Lower lobe of right lung (tissue), 2 donors: ENCODE data around the gene SERPINB1. TPM values are rescaled to one million over a fixed set of nuclear protein-coding genes. Genes with fewer than 3 reads are reported as not detected.

ENCODE experiments used
- ATAC-seq, 2 donors: fragments of 200-7000 bp; cut with Tn5 transposase; one replicate each; pipeline ENCODE4 v1.9.1; 2020 to 2022; ENCODE audit warnings: mild to moderate bottlenecking in 2 of 2, moderate library complexity in 2 of 2
- DNase-seq: peaks from one replicate; pipeline ENCODE4 v3.0.0-alpha.2; 2020
- H3K27ac ChIP-seq: fragments of 200-600 bp; one replicate; pipeline ENCODE4 v1.8.0; 2022
- H3K27me3 ChIP-seq: fragments of 200-600 bp; one replicate; pipeline ENCODE4 v1.8.0; 2022; ENCODE audit warnings: low read depth
- H3K36me3 ChIP-seq: fragments of 200-600 bp; one replicate; pipeline ENCODE4 v1.8.0; 2022; ENCODE audit warnings: mild to moderate bottlenecking
- H3K4me1 ChIP-seq: fragments of 200-600 bp; one replicate; pipeline ENCODE4 v1.8.0; 2022
- H3K4me3 ChIP-seq: fragments of 200-600 bp; one replicate; pipeline ENCODE4 v1.8.0; 2022; ENCODE audit warnings: mild to moderate bottlenecking
- H3K9me3 ChIP-seq: fragments of 200-600 bp; one replicate; pipeline ENCODE4 v1.8.0; 2022
- CTCF ChIP-seq: fragments of 200-600 bp; IDR thresholded peaks from one replicate; pipeline ENCODE4 v1.8.0; 2022; ENCODE audit warnings: antibody characterized with exemption, mild to moderate bottlenecking
- intact Hi-C: fragments of 100-400 bp; cut with DNase I; formaldehyde crosslinking; loops from one replicate; pipeline ENCODE4 v1.11.0; 2022
- total RNA-seq: library from RNA; stranded (reverse); fragmentation: NEBNext Ultra II Directional; extraction: Animal tissue kit (Norgen Biotek cat#: 25700); gene quantifications from one replicate; pipeline ENCODE4 v1.2.1, GENCODE V29; 2021
- donor health status: DM: no; HTN: yes; CAD: no; lungs with severe emphysema.

The SERPINB1 gene
- total RNA-seq, 1 donor from 2014 or later: 125 TPM

DNA sequence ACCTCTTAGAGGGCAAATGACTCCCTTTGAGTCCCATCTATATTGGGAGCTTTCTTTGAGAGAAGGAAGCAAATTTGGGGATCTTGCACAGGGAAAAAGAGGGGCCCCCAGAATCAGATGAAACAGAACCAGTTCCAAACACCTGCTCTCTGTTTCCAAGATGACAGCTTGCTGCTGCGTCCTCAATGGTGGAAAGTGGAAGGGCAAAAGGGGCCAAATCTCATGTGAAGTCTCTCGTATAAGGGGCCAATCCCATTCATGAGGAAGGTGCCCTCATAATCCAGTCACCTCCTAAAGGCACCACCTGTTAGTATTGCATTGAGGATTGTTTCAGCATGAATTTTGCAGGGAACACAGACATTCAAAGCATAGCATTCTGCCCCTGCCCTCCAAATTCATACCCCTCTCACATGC, 483 bp upstream of the SERPINB1 start:
- H3K4me1 ChIP-seq: peaks cover 61% of the 10 kb centered on the region
- DNase-seq: no peak
- intact Hi-C loops: loop anchor here (10.0 kb wide), 1 partner anchor 47 kb away; no protein-coding TSS in a partner anchor

GRCh38 chr6:2840749-2841061, 958 bp downstream of the SERPINB1 start:
- Histone ChIP-seq H3K36me3 (peaks cover 50% of the 10 kb centered on the region), H3K27me3 (no peaks in the 10 kb centered on the region), H3K9me3 (no peaks in the 10 kb centered on the region), H3K4me1 (peaks cover 56% of the 10 kb centered on the region), H3K4me3 (peak overlapping the region; percentile 59), H3K27ac (peak overlapping the region; percentile 98)
- DNase-seq: no peak
- ATAC-seq: no peak
- intact Hi-C loops: loop anchor here (10.0 kb wide), 1 partner anchor 46 kb away; no protein-coding TSS in a partner anchor
- TF ChIP-seq CTCF: no peak

More for the DNA sequence above, 483 bp upstream of the SERPINB1 start:
- no peak for ATAC-seq
- Histone ChIP-seq H3K36me3 (peaks cover 35% of the 10 kb centered on the region), H3K27ac (peak overlapping the region; percentile 98), H3K9me3 (no peaks in the 10 kb centered on the region), H3K27me3 (no peaks in the 10 kb centered on the region), H3K4me3 (peak overlapping the region; percentile 59)
- TF ChIP-seq CTCF: no peak

DNA sequence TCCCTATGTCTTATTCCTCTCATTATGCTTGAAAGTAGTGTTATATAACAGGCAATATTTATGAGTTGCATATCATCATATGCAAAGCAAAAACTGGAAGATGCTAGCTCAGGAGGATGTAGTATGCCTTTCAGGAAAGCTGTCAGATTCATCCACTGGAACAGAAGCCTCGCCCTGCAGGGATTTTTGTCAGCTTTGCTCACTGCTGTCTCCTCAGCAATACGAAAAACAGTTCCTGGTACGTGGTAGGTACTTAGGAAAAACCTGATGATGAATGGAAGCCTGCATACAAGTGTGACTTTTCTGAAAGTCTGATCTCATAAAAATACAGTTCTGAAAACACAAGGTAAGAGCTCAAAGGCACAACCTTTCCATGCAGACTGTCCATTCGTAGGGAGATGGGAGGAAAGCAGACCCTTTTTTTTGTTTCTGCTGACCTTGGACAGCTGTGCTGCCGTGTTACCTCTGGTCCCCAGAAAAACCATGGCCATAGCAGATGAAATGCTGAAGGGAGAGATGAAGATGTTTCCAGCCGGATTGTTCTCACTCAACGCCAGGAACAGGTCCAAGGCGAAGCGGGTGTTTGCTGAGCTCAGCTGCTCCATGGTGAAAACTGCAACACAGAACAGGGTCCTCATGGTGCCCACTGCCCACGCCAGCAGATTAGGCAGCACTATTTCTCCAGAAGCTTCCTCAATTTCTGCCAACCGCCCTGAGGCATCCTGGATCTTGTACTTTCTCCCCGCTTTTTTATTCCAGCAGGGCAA, 1.5 kb downstream of the SERPINB1 start:
- no peaks in the 10 kb centered on the region for H3K9me3 ChIP-seq
- intact Hi-C loops: loop anchor here (10.0 kb wide), 1 partner anchor 45 kb away; no protein-coding TSS in a partner anchor
- peak overlapping the region; percentile 98 for H3K27ac ChIP-seq
- ATAC-seq (no peak), DNase-seq (no peak)
- peak overlapping the region; percentile 59 for H3K4me3 ChIP-seq
- no peak for TF ChIP-seq CTCF
- H3K4me1 ChIP-seq: peaks cover 61% of the 10 kb centered on the region
- H3K27me3 ChIP-seq: no peaks in the 10 kb centered on the region
- H3K36me3 ChIP-seq: peaks cover 55% of the 10 kb centered on the region

DNA sequence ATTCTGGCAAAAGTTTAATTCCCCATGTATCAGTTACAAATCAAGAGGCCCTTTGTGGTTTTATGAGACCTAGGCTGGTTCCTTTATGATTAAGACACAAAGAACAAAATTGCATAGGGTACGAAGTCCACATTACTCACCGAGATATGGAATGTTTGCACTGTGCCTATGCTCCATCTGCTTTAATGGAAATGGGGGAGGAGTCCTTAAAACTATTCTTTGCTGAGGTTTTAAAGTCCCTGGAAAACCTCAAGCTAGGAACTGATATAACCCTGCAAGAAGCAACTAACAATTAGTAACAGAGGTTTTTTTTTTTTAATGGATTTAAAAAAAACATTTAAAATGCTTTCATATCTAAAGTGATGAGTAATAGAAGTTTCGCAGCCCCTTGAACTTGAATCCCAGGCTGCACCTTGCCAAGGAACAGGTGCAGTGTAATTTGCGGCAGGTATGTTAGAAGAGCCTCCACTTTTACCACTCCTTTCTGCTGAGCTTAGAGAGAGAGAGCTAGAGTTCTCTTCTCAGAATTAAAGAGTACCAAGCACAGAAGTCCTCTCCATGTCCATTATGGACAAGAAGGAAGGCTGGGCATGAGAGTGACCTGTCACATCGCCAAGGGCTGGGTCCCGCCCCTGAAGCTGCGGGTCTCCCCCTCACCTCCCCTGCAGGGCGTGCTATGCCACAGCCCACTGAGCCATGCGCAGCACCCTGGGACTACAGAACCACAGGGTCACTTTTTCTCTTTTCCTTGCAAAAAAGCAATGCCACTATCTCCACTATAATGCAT, 2.3 kb downstream of the SERPINB1 start:
- Histone ChIP-seq H3K27me3 (no peaks in the 10 kb centered on the region), H3K4me3 (peak overlapping the region; percentile 59), H3K36me3 (peaks cover 63% of the 10 kb centered on the region), H3K4me1 (peaks cover 69% of the 10 kb centered on the region), H3K9me3 (no peaks in the 10 kb centered on the region), H3K27ac (peak overlapping the region; percentile 98)
- intact Hi-C loops: no loop called here
- TF ChIP-seq CTCF: no peak
- no peak for DNase-seq
- no peak for ATAC-seq

DNA sequence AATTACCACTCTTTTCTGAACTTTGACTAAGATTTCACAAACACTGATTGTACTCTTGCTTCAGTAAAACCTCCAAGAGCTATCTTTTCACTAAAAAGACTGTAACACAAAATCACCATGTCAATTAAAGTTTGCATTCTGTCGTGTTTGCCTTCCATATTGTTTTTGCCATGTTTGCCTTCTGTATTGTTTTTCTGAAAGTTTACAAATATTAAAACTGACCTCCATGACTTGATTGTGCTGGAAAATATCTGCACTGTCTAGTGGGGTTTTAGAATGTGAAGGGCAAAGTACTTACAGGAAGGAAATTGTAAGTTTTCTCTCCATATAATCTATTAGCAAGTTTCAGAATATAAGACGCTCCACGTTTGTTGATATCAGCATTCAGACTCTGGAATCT, 3.4 kb downstream of the SERPINB1 start:
- H3K27me3 ChIP-seq: no peaks in the 10 kb centered on the region
- intact Hi-C loops: no loop called here
- H3K4me3 ChIP-seq: no peak overlapping the region
- DNase-seq (no peak), ATAC-seq (no peak)
- peaks cover 65% of the 10 kb centered on the region for H3K4me1 ChIP-seq
- no peak for TF ChIP-seq CTCF
- H3K9me3 ChIP-seq: no peaks in the 10 kb centered on the region
- no peak overlapping the region for H3K27ac ChIP-seq
- H3K36me3 ChIP-seq: peaks cover 73% of the 10 kb centered on the region
